GM13976 (cell line): ENCODE results near the gene ZEB2.

Source experiments
- DNase-seq: peaks from one replicate; pipeline ENCODE4 v3.0.0; 2012; ENCODE audit warnings: low spot score
- in situ Hi-C: fragments of 300-500 bp; cut with MboI; formaldehyde crosslinking; loops from one replicate; pipeline ENCODE4 v1.12.0; 2022; ENCODE audit warnings: low sequenced_read_pairs, mixed read lengths, inconsistent platforms; ENCODE audit not compliant: unreplicated experiment
- TF ChIP-seq, protein P1 (sequence below): IDR thresholded peaks from 2 replicates; pipeline ENCODE4 v1.5.1; 2012; ENCODE audit warnings: borderline replicate concordance, mild to moderate bottlenecking; ENCODE audit not compliant: insufficient read depth; ENCODE audit errors: extremely low read depth, missing control alignments, control extremely low read depth

ZEB2 gene

GRCh38 chr2:144424559-144425240 is 95.2 kb downstream of the ZEB2 start:
- no peak for DNase-seq
- in situ Hi-C loops = no loop called here
- TF ChIP-seq, protein P1, sequence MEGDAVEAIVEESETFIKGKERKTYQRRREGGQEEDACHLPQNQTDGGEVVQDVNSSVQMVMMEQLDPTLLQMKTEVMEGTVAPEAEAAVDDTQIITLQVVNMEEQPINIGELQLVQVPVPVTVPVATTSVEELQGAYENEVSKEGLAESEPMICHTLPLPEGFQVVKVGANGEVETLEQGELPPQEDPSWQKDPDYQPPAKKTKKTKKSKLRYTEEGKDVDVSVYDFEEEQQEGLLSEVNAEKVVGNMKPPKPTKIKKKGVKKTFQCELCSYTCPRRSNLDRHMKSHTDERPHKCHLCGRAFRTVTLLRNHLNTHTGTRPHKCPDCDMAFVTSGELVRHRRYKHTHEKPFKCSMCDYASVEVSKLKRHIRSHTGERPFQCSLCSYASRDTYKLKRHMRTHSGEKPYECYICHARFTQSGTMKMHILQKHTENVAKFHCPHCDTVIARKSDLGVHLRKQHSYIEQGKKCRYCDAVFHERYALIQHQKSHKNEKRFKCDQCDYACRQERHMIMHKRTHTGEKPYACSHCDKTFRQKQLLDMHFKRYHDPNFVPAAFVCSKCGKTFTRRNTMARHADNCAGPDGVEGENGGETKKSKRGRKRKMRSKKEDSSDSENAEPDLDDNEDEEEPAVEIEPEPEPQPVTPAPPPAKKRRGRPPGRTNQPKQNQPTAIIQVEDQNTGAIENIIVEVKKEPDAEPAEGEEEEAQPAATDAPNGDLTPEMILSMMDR = no peak

- TF ChIP-seq, protein P1 = no peak
- DNase-seq = no peak
- in situ Hi-C loops = no loop called here
These were observed 98.1 kb downstream of the ZEB2 start for GRCh38 chr2:144421606-144422510.

DNA sequence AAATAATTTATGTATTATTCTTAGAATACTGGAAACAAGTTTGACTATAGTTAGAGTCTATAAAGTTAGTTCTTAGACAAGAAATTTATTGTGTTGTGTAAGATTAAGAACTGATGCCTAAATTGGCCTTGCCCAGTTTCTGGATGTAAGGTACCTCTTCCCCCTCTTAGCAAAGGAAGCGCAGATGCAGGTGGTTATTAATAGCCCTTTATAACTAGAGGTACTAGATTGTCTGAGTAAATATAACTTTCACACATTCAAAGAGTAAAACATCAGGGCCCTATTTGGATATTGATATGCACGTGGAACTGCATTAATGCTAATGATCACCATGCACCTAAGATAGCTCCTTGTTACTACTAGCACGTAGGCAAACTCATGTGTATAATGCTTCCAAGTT is 100.7 kb downstream of the ZEB2 start:
- no peak for DNase-seq
- in situ Hi-C loops = no loop called here

GRCh38 chr2:144415386-144415785 is 104.5 kb downstream of the ZEB2 start:
- no peak for DNase-seq
- in situ Hi-C loops = no loop called here
- TF ChIP-seq, protein P1 = no peak

More for the DNA sequence above, 100.7 kb downstream of the ZEB2 start:
- TF ChIP-seq, protein P1 = no peak

GRCh38 chr2:144414324-144414845 is 105.5 kb downstream of the ZEB2 start:
- in situ Hi-C loops = no loop called here
- peak; percentile 34 for DNase-seq
- TF ChIP-seq, protein P1 = no peak

DNA sequence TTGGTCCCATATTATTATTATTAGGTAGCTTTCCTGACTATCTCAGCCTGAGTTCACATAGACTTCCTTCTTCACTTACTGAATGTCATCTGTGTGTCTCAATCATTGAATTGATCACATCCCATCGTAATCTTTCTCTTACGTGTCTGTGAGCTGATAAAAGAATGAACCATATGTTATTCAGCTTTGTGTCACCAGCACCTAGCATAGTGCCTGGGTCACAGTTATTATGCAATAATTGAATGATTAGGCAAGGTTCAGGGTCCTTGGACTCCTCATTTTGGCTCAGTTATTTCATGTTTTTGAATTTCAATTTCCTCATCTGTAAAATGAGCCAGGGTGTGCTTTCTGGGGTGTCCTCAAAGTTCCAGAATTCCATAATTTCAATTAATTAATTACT is 107.2 kb downstream of the ZEB2 start:
- TF ChIP-seq, protein P1 = no peak
- DNase-seq = no peak
- in situ Hi-C loops = no loop called here
